ENCODE results near the gene SNRPD1.
"Not testable (repeated sequence)": the region's sequence is repeated elsewhere in the genome, so short reads cannot be mapped to it uniquely, and the experiment has no call there.

SNRPD1 gene

GRCh38 chr18:21638822-21639221, 26.7 kb downstream of the SNRPD1 start:
- no CpG with 5 or more reads among the region's 3 CpGs for WGBS (ENCODE audit: insufficient coverage, insufficient read length)
- H3K4me3 ChIP-seq (ENCODE audit: low read length) = no peak overlapping the region
- no peak for DNase-seq (ENCODE audit: low read depth, low spot score)

DNA sequence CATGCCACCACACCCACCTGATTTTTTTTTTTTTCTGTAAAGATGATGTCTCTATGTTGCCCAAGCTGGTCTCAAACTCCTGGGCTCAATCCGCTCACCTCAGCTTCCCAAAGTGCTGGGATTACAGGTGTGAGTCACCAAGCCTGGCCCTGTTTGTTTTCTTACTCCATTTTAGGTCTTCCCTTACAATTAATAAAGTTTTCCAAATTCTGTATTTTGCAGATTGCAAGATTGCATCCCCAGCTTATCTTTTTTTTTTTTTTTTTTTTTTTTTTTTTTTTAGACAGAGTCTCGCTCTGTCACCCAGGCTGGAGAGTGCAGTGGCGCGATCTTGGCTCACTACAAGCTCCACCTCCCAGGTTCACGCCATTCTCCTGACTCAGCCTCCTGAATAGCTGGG, 28.3 kb downstream of the SNRPD1 start:
- H3K27ac ChIP-seq (ENCODE audit: low read length); H3K27me3 ChIP-seq (ENCODE audit: control insufficient read depth, insufficient read depth, low read length); DNase-seq (ENCODE audit: low read depth, low spot score); H3K4me3 ChIP-seq (ENCODE audit: low read length); H3K9me3 ChIP-seq (ENCODE audit: control insufficient read depth, insufficient read depth, low read length); H3K4me1 ChIP-seq (ENCODE audit: control insufficient read depth, insufficient read depth, low read length); H3K36me3 ChIP-seq (ENCODE audit: control insufficient read depth, insufficient read depth, low read length): not testable (repeated sequence)
- WGBS (ENCODE audit: insufficient coverage, insufficient read length) = no CpG with 5 or more reads among the region's 5 CpGs

More at GRCh38 chr18:21638822-21639221, 26.7 kb downstream of the SNRPD1 start:
- Histone ChIP-seq H3K36me3 (ENCODE audit: control insufficient read depth, insufficient read depth, low read length) (no peaks in the 10 kb centered on the region), H3K9me3 (ENCODE audit: control insufficient read depth, insufficient read depth, low read length) (no peaks in the 10 kb centered on the region), H3K27me3 (ENCODE audit: control insufficient read depth, insufficient read depth, low read length) (no peaks in the 10 kb centered on the region), H3K4me1 (ENCODE audit: control insufficient read depth, insufficient read depth, low read length) (no peaks in the 10 kb centered on the region), H3K27ac (ENCODE audit: low read length) (no peak overlapping the region)

- H3K4me3 ChIP-seq (ENCODE audit: low read length) = no peak overlapping the region
- DNase-seq (ENCODE audit: low read depth, low spot score) = no peak
- no peaks in the 10 kb centered on the region for H3K9me3 ChIP-seq (ENCODE audit: control insufficient read depth, insufficient read depth, low read length)
- H3K27ac ChIP-seq (ENCODE audit: low read length) = no peak overlapping the region
- H3K4me1 ChIP-seq (ENCODE audit: control insufficient read depth, insufficient read depth, low read length) = no peaks in the 10 kb centered on the region
- WGBS (ENCODE audit: insufficient coverage, insufficient read length) = no CpG with 5 or more reads among the region's 1 CpG
- H3K27me3 ChIP-seq (ENCODE audit: control insufficient read depth, insufficient read depth, low read length) = no peaks in the 10 kb centered on the region
- no peaks in the 10 kb centered on the region for H3K36me3 ChIP-seq (ENCODE audit: control insufficient read depth, insufficient read depth, low read length)
Observed at GRCh38 chr18:21650311-21650710, 38.2 kb downstream of the SNRPD1 start.

- Histone ChIP-seq H3K4me1 (ENCODE audit: control insufficient read depth, insufficient read depth, low read length) (no peaks in the 10 kb centered on the region), H3K27me3 (ENCODE audit: control insufficient read depth, insufficient read depth, low read length) (no peaks in the 10 kb centered on the region), H3K9me3 (ENCODE audit: control insufficient read depth, insufficient read depth, low read length) (no peaks in the 10 kb centered on the region), H3K36me3 (ENCODE audit: control insufficient read depth, insufficient read depth, low read length) (no peaks in the 10 kb centered on the region), H3K4me3 (ENCODE audit: low read length) (no peak overlapping the region), H3K27ac (ENCODE audit: low read length) (no peak overlapping the region)
- WGBS (ENCODE audit: insufficient coverage, insufficient read length) = no CpG with 5 or more reads among the region's 4 CpGs
- DNase-seq (ENCODE audit: low read depth, low spot score) = no peak
Observed at GRCh38 chr18:21652073-21652472, 40.0 kb downstream of the SNRPD1 start.

DNA sequence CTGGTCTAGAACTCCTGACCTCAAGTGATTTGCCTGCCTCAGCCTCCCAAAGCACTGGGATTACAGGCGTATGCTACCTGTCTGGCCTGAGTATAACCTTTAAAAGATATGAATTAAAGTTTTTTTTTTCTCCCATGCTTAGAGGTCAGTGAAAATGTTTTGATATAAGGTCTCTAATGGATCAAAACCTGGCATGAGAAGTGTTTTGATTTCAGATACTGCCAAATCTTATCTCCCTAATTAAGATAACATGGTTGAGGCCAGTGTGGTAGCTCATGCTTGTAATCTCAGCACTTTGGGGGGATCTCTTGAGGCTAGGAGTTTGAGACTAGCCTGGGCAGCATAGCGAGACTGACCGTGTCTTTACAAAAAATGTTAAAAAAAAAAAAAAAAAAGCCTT, 41.2 kb downstream of the SNRPD1 start:
- Histone ChIP-seq H3K36me3 (ENCODE audit: control insufficient read depth, insufficient read depth, low read length) (no peaks in the 10 kb centered on the region), H3K27ac (ENCODE audit: low read length) (no peak overlapping the region), H3K4me3 (ENCODE audit: low read length) (no peak overlapping the region), H3K9me3 (ENCODE audit: control insufficient read depth, insufficient read depth, low read length) (no peaks in the 10 kb centered on the region), H3K27me3 (ENCODE audit: control insufficient read depth, insufficient read depth, low read length) (no peaks in the 10 kb centered on the region), H3K4me1 (ENCODE audit: control insufficient read depth, insufficient read depth, low read length) (no peaks in the 10 kb centered on the region)
- DNase-seq (ENCODE audit: low read depth, low spot score) = no peak
- WGBS (ENCODE audit: insufficient coverage, insufficient read length) = no CpG with 5 or more reads among the region's 3 CpGs

GRCh38 chr18:21656402-21656801, 44.3 kb downstream of the SNRPD1 start:
- no peak overlapping the region for H3K27ac ChIP-seq (ENCODE audit: low read length)
- no peaks in the 10 kb centered on the region for H3K36me3 ChIP-seq (ENCODE audit: control insufficient read depth, insufficient read depth, low read length)
- no peak overlapping the region for H3K4me3 ChIP-seq (ENCODE audit: low read length)
- no peaks in the 10 kb centered on the region for H3K9me3 ChIP-seq (ENCODE audit: control insufficient read depth, insufficient read depth, low read length)
- no peaks in the 10 kb centered on the region for H3K4me1 ChIP-seq (ENCODE audit: control insufficient read depth, insufficient read depth, low read length)
- no peaks in the 10 kb centered on the region for H3K27me3 ChIP-seq (ENCODE audit: control insufficient read depth, insufficient read depth, low read length)
- DNase-seq (ENCODE audit: low read depth, low spot score) = no peak

GRCh38 chr18:21660078-21660477, 48.0 kb downstream of the SNRPD1 start:
- WGBS (ENCODE audit: insufficient coverage, insufficient read length) = no CpG with 5 or more reads among the region's 2 CpGs
- DNase-seq (ENCODE audit: low read depth, low spot score) = no peak
- Histone ChIP-seq H3K4me1 (ENCODE audit: control insufficient read depth, insufficient read depth, low read length) (no peaks in the 10 kb centered on the region), H3K27ac (ENCODE audit: low read length) (no peak overlapping the region), H3K4me3 (ENCODE audit: low read length) (no peak overlapping the region), H3K36me3 (ENCODE audit: control insufficient read depth, insufficient read depth, low read length) (no peaks in the 10 kb centered on the region), H3K9me3 (ENCODE audit: control insufficient read depth, insufficient read depth, low read length) (no peaks in the 10 kb centered on the region), H3K27me3 (ENCODE audit: control insufficient read depth, insufficient read depth, low read length) (no peaks in the 10 kb centered on the region)

DNA sequence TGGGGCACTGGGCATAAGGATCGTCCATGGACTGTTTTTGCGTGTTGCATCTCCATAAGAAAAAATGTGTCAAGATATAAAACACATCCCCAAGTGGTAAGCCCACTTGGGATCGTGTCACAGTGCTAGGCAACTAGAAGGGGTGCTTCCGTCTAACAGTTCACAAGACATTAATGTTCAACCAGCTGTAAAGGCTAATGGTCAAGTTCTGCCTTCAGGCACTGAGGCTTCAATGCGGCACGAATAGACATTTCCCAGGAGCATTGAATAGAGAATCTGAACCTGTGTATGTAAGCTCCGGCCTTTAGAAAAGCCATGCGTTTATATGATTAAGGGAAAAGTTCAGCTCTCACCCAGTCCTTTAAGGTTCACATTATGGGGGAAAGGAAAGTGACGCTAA, 50.5 kb downstream of the SNRPD1 start:
- Histone ChIP-seq H3K27ac (ENCODE audit: low read length) (no peak overlapping the region), H3K27me3 (ENCODE audit: control insufficient read depth, insufficient read depth, low read length) (no peaks in the 10 kb centered on the region), H3K9me3 (ENCODE audit: control insufficient read depth, insufficient read depth, low read length) (no peaks in the 10 kb centered on the region), H3K36me3 (ENCODE audit: control insufficient read depth, insufficient read depth, low read length) (no peaks in the 10 kb centered on the region), H3K4me3 (ENCODE audit: low read length) (no peak overlapping the region), H3K4me1 (ENCODE audit: control insufficient read depth, insufficient read depth, low read length) (no peaks in the 10 kb centered on the region)
- DNase-seq (ENCODE audit: low read depth, low spot score) = no peak
- WGBS (ENCODE audit: insufficient coverage, insufficient read length) = no CpG with 5 or more reads among the region's 9 CpGs

DNA sequence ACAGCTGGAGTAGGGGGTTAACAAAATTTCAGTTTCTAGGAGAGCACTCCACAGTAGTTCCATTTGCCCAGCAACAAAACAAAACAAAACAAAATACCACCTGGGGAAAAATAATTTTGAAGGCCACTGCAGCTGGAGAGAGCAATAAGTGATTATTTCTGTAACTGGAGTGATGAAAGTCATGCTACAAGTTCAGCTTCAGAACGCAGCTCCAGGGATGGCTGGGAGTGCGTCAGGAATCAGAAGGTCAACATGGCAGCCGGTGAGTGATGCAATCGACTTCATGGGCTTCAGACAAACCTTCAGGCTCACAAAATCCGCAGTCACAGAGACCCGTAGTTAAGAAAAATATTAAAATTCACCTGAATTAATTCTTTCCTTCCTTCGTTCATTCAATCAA, 51.5 kb downstream of the SNRPD1 start:
- 100% methylated on average over 2 of the region's 7 CpGs for WGBS (ENCODE audit: insufficient coverage, insufficient read length)
- DNase-seq (ENCODE audit: low read depth, low spot score) = no peak
- no peak overlapping the region for H3K4me3 ChIP-seq (ENCODE audit: low read length)
- H3K4me1 ChIP-seq (ENCODE audit: control insufficient read depth, insufficient read depth, low read length) = no peaks in the 10 kb centered on the region
- no peaks in the 10 kb centered on the region for H3K9me3 ChIP-seq (ENCODE audit: control insufficient read depth, insufficient read depth, low read length)
- H3K27me3 ChIP-seq (ENCODE audit: control insufficient read depth, insufficient read depth, low read length) = no peaks in the 10 kb centered on the region
- no peak overlapping the region for H3K27ac ChIP-seq (ENCODE audit: low read length)
- no peaks in the 10 kb centered on the region for H3K36me3 ChIP-seq (ENCODE audit: control insufficient read depth, insufficient read depth, low read length)

GRCh38 chr18:21664069-21664468, 52.0 kb downstream of the SNRPD1 start:
- Histone ChIP-seq H3K27ac (ENCODE audit: low read length) (no peak overlapping the region), H3K4me1 (ENCODE audit: control insufficient read depth, insufficient read depth, low read length) (no peaks in the 10 kb centered on the region), H3K27me3 (ENCODE audit: control insufficient read depth, insufficient read depth, low read length) (no peaks in the 10 kb centered on the region), H3K9me3 (ENCODE audit: control insufficient read depth, insufficient read depth, low read length) (no peaks in the 10 kb centered on the region), H3K4me3 (ENCODE audit: low read length) (no peak overlapping the region), H3K36me3 (ENCODE audit: control insufficient read depth, insufficient read depth, low read length) (no peaks in the 10 kb centered on the region)
- WGBS (ENCODE audit: insufficient coverage, insufficient read length) = no CpG with 5 or more reads among the region's 2 CpGs
- DNase-seq (ENCODE audit: low read depth, low spot score) = no peak

DNA sequence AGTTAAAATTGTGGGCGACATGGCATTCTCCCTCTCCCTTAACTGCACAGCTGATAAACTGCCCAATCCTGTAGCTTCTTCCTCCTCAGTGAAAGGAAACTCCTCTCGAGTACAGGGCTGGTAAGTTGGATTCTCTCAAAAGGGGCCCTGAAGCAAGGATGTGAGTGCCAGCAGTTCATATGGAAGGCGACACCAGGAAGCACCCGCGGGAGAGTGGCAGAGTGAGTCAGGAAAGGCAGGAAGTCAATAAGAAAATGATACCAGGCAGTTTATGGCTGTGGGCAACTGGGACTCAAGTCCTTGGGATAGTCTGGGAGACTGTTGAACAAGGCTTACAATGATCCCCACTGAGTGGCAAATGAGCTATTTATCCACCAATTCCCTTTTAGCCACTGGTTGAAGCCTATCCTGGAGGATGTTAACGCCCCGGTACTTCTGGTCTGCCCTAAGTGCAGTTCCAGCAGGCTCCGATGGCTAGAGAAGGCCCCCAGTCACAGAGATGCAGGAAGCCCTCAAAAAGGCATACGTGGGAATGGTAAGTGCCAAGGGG, 57.7 kb downstream of the SNRPD1 start:
- no peak overlapping the region for H3K4me3 ChIP-seq (ENCODE audit: low read length)
- H3K27me3 ChIP-seq (ENCODE audit: control insufficient read depth, insufficient read depth, low read length) = no peaks in the 10 kb centered on the region
- no peak for DNase-seq (ENCODE audit: low read depth, low spot score)
- no peaks in the 10 kb centered on the region for H3K9me3 ChIP-seq (ENCODE audit: control insufficient read depth, insufficient read depth, low read length)
- H3K4me1 ChIP-seq (ENCODE audit: control insufficient read depth, insufficient read depth, low read length) = no peaks in the 10 kb centered on the region
- no peak overlapping the region for H3K27ac ChIP-seq (ENCODE audit: low read length)
- H3K36me3 ChIP-seq (ENCODE audit: control insufficient read depth, insufficient read depth, low read length) = no peaks in the 10 kb centered on the region
- WGBS (ENCODE audit: insufficient coverage, insufficient read length) = no CpG with 5 or more reads among the region's 9 CpGs
